ENCODE data around the gene ARHGEF35.
"Not testable (repeated sequence)": the region's sequence is repeated elsewhere in the genome, so short reads cannot be mapped to it uniquely, and the experiment has no call there.

The ARHGEF35 gene

DNA sequence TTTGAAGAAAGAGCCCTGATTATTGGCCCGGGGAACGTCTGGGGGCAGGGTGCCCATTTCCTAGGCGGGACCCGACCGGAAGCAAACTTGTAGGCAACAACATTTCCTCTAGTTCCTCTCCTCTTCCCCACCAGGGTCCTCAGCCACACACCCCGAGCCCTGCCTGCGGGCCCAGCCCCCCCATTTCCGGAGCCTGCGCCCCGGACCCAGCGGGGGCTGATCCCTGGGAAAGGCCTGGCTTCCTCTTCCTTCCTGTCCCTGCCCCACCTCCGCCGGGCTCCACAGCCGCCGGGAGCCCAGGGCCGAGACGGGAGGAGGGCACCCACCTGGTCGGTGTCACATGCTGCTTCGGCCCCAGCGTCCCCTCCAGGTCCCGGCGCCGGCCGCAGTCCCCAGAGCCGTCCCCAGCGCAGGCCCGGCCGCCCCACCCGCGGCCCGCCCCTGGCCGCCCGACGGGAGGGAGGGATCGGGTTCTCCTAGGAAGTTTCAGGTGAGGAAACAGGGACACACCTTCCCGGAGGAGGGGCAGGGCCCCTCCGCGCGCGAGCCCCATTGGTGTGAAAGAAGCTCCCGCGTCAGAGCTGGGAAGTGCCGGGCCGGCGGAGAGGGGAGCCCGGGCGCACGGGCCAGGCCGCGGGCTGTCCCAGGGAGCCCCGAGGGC is at the start of gene ARHGEF35:
TSS of gene ARHGEF35 (minus strand) at position 622 of the 661 bp plus-strand sequence. CDS start 7,450 bp downstream, outside the sequence.
- DNase-seq = not testable (repeated sequence)

DNA sequence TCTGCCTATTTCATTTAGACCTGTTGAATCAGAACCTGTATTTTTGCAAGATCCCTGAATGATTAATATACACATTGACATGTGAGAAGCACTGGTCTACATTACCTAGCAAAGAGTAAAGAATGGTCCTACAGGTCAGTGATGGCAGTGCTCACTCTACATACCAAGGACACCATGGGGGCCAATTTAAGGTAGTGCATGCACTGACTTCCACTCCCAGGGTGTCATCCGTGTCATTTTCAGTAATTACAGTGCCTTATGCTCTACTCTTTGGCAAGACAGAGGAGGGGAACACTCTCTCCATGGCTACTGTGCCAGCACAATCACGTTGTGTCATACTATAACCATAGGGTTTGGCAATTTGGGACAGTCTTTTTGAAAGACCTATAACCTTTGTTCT is 49.7 kb upstream of the ARHGEF35 start:
- DNase-seq = not testable (repeated sequence)

DNA sequence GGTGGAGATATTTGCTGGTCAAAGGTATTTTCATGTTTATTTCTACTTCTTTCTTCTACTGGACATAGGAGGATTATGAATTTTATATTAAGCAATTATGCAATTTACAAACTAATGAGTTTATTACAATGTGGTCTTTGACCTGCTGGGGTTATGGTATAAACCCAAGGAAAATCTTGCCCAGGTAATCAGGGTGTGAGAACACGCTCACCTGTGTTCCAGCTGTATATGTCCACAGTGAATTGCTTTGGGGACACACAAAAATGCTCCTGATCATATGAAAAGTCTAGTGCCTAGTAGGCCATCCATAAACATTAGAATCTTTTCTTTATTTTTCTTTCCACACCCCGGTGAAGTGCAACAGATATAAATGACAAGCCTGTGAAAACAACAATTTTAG is 43.7 kb upstream of the ARHGEF35 start, which contains the start of gene OR2A42:
TSS of gene OR2A42 (minus strand) at position 241 of the 400 bp plus-strand sequence. CDS start 6,762 bp downstream, outside the sequence.
- DNase-seq = not testable (repeated sequence)

DNA sequence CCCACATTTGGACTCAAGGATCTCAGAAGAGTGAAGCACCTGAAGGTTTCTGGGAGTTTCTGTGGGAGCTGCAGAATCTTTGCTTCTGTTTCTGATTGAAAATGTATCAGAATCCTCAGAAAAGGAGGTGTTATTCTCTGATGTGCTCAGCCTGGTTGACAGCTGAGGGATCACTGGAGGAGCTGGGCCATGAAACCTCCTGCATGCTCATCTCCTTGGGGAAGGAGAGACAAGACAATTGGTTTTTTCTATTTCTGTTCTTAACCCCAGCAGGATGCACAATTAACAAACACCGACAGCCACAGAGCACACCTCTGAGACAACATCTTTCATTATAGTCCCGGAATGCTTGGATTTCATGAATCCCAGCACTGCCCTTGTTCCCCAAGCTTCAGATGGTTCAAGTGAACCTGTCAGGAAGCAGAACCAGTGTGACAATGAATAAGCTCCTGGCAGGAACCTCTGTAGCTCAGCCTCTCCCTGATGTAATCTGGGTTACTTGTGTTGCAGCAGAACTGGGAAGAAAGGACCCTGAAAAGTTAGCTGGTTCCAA is 43.0 kb upstream of the ARHGEF35 start:
- not testable (repeated sequence) for DNase-seq

DNA sequence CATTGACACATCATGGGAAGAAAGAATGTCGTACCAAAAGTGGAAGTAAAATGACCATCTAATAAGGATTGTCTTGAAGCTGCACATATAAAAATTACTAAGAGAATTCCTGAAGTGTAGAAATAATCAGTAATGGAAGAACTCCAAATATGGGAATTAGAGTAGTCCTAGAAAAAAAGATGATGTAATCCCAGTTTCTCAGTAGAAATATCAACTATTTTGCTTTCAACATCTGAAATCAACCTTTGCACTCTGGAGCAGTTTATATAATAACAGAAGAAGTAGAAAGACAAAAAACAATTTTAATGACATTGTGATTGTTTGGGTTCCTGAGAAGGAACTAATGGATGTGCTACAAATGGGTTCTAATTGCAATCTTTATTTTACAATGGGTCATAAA is 37.4 kb upstream of the ARHGEF35 start:
- DNase-seq = not testable (repeated sequence)

DNA sequence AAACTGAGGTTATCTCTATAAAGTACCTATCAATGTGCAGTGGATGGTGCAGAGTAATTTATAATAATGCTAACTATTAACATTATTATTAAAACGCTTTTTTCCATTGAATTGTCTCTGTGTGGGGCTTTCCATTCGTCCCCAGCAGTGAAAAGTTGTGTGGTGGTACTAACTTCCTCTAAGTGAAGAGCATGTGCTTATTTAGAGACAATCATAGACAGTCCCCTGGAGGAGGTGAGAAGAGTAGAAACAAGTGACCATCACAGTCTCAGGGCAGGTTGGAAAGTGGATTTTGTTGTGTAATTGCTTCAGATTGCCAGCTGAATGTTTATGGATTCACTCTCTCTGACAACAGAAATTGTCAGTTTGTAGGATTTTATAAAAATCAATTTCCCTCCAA is 35.4 kb upstream of the ARHGEF35 start:
- DNase-seq = not testable (repeated sequence)

DNA sequence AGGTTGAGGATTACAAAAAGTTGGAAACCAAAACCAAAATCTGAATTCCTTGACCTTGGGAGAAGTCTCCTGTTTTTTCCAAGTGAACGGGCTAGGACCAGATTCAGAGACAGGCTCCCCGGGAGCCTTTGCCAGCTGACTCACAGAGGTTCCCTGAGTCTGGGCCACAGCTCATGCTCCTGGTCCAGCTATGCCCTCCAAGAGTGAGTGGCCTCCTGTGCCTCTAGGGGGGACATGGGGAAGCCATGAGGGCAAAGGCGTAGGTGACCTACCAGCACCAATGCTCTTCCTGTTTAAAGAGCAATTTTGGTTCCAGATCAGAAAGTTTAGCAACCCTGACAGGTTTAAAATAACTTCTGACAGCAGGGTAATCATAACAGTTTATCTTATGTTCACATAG is 33.2 kb upstream of the ARHGEF35 start:
- not testable (repeated sequence) for DNase-seq

DNA sequence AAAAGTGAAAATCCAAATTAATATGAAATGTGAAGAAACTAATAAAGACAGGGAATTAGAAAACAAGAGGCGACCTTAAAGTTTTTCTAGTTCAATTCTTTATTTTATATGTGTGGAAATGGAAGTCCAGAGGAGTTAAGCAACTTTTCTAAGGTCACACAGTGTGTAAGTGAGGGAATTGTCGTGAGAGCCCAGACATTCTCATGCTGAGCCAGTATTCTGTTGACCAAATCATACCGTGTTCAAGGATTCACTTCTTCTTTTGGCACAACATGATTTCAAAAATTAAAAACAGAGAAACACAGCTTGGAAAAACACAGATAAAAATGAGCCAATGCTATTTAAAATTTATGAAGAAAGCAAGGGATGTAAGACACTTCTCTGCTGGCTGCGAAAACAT is 31.2 kb upstream of the ARHGEF35 start:
- DNase-seq = not testable (repeated sequence)

DNA sequence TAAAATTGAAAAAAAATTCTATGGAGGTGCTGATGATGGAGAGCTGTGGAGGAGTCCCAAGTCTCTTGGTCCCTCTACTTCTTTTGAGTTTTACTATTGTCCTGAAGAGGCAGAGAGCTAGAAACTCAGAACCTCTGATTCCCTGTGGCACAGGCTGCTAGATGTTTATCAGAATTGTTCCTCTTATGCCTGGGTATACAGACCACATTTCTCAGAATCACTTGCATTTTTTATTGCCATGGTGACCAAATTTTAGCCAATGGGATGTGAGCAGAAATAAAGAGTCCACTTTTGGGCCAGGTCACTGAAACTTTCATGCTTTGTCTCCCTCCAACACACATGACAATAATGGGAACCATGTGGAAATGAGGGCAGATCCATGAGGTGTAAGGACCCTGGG is 28.0 kb upstream of the ARHGEF35 start:
- DNase-seq = not testable (repeated sequence)

DNA sequence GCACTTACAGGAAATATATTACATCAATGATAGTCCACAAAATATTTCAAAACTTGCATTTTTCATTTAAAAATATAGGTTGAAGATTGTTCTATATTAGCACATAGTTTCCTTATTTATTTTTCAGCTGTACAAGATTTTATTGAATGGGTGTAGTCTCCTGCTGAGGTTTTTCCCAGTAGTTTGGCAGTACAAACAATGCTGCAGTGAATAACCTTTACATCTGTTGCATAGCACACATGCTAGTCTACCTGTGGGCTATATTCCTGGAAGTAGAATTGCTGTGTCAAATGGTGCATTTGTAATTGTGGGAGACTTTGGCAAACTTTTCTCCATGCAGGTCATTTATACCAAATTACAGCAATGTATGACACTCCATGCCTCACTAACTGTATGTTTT is 24.9 kb upstream of the ARHGEF35 start:
- DNase-seq = not testable (repeated sequence)

DNA sequence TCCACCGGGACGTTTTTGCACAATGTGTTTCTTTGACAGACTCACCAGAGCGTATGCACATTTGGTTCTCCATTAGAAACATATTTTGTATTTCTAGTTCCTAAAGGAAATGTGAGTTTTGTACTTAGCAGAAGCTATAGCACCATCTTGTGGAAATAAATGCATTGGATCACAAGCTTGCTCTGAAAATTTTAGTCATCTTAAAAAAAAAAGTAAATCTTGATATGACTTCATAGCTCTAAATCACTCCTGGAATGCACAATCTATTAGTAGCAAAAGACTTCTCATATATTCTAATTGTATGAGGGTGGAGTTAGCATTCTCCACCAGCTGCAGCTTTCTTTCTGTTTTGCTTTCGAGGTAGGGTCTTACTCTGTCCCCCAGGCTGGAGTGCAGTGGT is 23.5 kb upstream of the ARHGEF35 start:
- DNase-seq = not testable (repeated sequence)

DNA sequence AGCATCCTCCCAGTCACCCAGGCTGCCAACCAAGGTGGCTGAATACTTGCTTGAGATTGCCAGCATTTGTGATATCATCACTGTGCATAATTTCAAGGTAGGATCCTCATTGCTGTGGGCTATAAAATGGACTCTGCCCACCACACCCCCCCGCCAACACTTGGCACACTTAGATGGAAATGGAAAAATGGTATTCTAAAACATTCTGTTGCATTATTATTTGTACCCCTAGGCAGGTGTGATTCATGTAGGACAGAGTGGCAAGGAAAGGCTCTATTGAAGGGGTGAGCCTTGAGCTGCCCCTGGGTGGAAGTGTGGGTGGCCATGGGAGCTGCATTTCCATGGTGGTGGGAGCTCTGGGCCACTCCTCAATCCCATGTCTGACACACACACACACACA is 22.9 kb upstream of the ARHGEF35 start:
- DNase-seq = not testable (repeated sequence)

DNA sequence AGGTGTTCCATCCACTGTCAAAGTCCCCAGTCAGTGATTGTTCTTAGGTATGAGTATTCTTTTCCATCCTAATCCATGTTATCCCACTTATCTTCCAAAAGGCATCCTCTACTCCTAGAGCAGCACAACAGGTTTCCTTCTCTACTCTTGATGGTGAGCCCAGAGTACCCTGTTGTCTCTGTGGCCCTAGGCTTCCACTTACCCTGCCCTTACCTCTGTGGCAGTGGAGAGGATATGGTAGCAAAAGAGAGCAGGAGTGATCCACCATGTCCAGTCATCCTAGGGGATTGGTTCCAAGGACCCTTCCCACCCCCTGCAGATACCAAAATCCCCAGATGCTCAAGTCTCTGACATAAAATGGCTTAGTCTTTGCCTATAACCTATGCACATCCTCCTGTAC is 21.6 kb upstream of the ARHGEF35 start:
- not testable (repeated sequence) for DNase-seq

DNA sequence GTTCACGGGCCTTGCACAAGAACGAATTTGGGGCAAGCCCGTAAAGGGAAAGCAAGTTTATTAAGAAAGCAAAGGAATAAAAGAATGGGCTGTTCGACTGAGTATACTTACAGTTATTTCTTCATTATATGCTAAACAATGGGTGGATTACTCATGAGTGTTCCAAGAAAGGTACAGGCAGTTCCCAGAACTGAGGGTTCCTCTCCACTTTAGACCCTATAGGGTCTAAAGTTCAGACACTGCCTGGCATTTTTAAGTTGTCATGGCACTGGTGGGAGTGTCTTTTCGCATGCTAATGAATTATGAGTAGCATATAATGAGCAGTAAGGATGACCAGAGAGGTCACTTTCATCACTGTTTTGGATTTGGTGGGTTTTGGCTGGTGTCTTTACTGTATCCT is 9.7 kb upstream of the ARHGEF35 start:
- not testable (repeated sequence) for DNase-seq

DNA sequence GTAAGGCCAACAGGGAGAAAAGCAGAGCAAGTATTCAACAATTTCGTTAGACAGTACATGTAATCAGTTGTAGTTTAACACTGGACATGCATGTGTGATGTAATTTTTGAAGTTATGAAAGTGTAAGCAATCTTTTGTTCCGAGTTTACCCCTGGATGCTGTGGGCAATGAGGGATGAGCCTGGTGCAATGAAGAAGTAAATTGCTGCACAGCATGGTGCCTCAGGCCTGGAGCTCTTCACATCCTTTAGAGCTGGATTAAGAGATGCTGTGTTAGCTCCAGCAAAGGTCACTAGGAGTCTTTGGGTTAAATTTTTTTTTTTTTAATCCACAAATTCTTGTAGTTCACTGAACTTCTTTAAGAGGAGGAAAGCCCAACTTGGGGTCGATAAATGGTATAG is 7.5 kb upstream of the ARHGEF35 start:
- DNase-seq = not testable (repeated sequence)

DNA sequence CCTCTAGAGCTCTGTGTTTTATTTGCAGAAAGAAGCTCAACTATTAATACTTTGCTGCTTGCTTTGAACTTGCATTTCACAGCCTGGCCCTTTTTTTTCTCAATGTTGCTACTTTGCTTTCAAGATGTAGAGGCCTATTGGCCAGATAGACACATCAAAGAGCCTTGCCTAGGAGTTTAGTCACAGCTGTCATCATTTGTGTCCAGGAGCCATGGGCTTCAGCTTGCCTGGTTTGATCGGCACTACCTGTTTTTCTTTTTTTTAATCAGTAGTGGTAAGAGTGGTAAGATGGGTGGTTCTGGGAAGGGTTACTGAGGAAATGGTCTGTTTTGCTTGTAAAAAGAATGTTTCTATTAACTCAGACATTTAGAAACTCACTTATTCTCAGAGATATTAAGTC is 6.3 kb upstream of the ARHGEF35 start:
- not testable (repeated sequence) for DNase-seq

DNA sequence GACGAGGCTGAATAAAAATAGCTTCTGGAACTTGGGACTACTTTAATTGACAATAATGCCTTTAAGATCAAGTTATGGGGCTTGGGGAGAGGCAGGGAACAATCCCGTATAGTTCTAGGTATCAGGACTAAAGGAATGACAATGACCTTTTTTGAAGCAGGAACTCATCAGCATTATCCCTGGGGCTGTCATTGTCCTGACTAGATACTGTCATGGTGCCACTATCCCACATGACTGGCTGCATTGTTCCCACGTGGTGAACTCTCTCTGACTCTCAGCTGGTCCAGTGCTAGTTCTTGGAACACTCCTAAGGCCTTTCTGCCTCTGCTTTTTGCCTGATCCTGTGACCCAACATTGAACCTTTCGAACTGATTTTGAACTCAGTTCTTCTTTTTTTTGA is 3.3 kb upstream of the ARHGEF35 start:
- not testable (repeated sequence) for DNase-seq

DNA sequence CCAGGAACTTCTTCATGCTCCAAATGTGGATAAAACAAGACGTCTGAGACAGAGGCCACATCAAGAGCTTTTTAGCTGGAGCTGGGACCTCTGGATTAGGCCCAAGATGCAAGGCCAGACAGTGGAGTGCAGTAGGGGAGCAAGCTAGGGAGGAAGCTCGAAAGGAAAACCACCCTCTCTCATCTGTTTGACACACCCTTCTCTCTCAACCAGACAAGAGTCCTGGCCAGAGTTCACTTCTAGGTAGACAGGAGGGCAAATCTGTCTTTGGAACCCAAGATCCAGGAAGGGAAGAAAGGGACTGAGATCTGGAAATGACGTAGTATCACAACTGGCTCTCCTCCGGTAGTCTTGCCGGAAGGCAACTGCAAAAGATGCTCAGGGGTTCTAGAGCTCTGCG is 1.2 kb downstream of the ARHGEF35 start:
- not testable (repeated sequence) for DNase-seq

DNA sequence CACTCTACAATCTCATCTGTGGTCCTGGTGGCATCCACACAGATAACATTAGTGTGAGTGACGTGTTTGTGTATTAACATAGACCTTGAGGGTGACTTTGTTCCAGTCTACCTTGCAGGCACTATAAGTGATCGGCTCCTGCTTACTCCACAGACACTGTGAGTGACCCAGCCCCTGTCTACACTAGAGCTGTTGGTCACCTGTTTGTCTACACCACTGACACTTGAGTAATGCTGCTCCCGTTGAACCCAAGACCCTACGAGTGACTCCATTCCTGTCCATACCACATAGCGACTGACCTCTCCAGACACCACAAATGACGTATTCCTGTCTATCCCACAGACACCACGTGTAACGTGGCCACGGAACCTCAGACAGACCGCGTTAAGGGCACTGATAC is 1.9 kb downstream of the ARHGEF35 start:
- DNase-seq = not testable (repeated sequence)

DNA sequence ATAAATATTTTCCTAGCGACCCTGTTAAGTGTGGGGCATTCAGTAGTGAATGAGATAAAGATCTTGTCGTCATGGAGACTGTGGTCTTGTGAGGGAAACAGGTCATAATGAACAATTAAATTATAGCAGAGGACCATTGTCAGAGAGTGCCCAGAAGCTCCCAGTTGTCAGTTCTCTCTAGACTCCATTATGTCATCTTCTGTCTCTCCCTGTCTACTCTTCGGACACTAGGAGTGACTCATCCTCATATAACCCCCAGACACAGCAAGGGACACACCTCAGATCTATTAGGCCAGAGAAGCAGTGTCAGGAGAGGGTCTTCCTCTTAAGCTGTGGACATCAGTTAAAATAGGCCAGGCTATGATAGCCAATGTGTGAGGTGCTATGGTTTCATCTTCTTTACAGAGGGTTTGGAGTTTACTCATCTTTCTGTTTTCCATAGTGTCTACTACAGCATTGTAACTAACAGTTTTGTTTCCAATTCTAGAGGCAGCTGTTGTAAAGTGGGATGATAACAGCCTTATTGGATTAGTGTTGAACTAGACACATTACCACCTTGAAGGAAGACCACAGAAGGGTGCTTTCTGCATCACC is 7.0 kb downstream of the ARHGEF35 start:
- not testable (repeated sequence) for DNase-seq

DNA sequence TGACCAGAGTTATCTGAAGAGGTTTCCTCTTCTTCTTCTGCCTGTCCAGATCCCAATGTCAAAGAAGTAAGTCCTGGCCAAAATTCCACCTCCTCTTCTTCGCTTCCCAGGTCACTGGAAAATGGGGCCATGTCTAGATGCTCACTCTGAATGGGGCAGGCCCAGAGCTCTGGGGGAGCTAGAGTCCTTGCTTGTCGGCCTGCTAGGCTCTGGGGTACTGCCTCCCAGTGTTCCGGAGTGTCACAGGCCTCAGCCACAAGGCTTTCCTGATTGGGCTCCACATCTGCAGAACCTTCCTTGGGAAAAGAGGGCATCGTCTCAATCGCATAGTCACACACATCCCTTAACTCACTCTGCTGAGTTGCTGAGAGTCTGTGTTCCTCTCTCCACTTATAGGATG is 7.8 kb downstream of the ARHGEF35 start:
- DNase-seq = not testable (repeated sequence)

DNA sequence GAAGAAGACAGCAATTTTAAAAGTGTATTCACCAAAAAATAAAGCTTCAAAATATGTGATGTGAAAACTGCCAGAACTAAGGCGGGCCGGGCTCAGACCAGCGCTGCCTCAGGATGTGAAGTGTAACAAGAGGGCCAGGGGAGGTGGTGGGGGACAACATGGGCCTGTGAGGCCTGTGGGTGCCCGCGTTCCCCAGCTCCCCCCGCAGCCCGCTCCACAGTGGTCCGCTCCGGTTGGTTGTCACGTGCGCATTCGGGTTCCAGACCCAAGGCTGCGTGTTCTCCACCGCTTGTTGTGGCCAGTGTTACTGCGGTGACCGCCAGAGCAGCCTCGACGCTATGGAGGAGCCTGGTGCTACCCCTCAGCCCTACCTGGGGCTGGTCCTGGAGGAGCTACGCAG is 12.5 kb downstream of the ARHGEF35 start, which contains the start of gene CTAGE4:
TSS of gene CTAGE4 (plus strand) at position 301 of the 400 bp plus-strand sequence. CDS start at position 339, 38 bp downstream.
- not testable (repeated sequence) for DNase-seq

DNA sequence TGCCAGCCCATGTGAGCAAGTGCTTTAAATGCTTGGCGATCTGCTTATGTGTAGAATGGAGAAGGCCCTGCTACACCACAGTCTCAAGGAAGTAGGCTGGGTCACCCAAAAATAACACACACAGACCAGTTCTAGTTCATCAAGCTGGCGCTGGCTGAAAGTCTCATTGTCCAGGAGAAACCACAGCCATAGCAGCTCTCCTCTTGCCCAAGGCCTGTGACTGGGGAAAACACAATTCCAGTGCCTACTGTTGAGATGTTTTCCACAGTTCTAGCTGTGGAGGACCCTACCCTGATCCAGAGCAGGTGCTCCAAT is 16.5 kb downstream of the ARHGEF35 start:
- not testable (repeated sequence) for DNase-seq

All from activated CD4-positive, alpha-beta T cell treated with anti-CD3 and anti-CD28 coated beads, Interleukin-2, Interleukin-6, amounts not matched to agents 100 ng/mL and 50 ng/mL, durations not matched to agents 16 hours and 8 hours (primary cell).